Stimulated activated CD8-positive, alpha-beta memory T cell treated with anti-CD3 and anti-CD28 coated beads, Interleukin-7, amount 100 ng/mL, for 24 hours (primary cell): ENCODE results near the gene EWSR1.

Source experiments
- DNase-seq: peaks from one replicate; pipeline ENCODE4 v3.0.0-alpha.2; 2020; ENCODE audit warnings: low read depth

The EWSR1 gene

DNA sequence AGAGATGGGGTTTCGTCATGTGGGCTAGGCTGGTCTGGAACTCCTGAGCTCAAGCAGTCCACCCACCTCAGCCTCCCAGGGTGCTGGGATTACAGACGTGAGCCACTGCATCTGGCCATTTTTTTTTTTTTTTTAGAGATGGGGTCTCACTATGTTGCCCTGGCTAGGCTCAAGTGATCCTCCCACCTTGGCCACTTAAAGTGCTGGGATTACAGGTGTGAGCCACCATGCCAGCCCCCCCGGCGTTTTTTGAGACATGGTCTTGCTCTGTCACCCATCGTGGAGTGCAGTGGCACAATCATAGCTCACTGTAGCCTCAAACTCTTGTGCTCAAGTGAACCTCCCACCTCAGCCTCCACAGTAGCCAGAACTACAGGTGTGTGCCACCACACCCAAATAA is 16.8 kb upstream of the EWSR1 start:
- no peak for DNase-seq

DNA sequence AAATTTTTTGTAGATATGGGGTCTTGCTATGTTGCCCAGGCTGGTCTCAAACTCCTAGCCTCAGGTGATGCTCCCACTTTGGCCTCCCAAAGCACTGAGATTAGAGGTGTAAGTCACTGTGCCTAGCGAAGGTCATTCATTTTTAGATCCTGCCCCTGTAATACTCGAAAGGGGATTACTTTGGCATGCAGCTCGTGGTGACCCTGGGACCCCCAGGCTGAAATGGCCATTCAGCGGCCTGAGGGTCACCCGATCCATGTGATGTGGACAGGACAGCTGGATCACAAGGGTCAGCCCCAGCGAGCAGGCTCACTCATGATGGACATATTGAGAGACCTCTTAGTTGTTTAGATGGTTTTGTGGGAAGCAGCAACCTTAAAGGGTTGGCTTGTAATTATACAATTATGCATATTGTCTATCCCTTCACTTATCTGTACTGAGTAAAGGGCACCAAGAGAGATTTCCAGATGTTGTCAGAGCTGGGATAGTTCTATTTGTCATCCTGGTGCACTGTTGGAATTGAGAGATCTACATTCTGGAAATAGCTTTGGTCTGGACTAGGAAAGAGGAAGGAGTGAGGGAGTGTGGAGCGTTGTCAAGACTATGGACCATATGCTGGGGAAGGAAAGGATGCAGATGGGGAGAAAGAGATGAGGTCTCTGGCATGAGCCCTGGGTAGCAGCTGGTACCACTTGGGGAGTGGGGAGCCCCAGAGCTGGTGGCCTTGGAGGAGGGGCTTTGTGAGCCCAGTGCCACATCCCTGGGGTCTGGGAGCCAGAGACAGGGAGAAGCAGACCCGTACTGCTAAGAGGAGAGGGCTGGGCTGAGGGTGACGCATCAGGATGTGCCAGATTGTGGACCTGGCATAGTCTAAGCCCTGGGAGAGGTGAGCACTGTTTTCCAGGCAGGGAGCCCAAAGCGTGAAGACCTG is 15.8 kb upstream of the EWSR1 start:
- no peak for DNase-seq

DNA sequence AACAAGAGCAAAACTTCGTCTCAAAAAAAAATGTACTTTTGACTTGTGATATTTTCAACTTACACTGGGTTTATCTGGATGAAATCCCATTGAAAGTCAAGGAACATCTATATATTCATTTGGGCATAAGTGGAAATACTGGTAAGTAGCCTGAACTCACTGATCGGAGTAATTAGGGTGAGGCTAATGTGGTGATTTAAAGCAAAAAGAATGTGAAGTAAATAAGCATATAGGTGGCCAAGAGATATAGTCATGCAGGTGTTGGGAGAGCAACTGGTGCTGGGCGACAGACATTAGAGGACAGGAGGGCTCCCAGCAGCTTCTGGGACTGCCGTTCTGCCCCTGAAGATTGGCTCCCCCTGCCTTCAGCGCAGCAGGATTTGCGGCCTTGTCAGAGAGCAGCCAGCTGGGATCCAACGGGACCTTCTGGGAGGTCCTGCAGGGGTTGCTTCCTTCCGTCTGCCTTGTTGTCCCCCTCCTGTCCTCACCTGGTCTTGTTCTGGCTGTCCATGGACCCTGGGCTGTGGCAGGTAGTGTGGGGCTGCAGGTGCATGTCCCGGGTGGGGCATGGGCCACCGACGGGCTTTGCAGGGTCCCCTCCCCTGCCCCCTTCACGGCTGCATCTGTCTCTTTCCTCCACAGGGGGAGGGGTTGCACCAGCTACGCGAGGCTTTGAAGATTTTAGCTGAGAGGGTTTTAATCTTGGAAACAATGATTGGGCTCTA is 14.3 kb upstream of the EWSR1 start:
- no peak for DNase-seq

DNA sequence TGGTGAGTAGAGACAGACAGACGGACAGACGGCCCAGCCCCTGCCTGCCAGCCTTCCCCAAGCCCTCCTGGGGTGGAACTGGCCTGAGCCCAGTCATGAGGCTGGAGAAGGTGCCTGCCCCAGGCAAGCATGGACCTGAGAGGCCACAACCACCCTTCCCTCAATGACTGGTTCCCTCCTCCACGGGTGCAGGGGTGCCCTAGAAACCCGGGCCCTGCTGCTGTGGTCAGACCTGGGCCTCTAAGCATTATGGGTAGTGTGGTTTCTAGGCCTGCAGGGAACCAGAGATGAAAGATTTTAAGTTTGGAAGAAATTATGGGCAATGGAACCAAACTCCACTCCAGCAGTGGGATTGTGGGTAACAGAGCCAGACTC is 13.8 kb upstream of the EWSR1 start:
- DNase-seq: no peak

DNA sequence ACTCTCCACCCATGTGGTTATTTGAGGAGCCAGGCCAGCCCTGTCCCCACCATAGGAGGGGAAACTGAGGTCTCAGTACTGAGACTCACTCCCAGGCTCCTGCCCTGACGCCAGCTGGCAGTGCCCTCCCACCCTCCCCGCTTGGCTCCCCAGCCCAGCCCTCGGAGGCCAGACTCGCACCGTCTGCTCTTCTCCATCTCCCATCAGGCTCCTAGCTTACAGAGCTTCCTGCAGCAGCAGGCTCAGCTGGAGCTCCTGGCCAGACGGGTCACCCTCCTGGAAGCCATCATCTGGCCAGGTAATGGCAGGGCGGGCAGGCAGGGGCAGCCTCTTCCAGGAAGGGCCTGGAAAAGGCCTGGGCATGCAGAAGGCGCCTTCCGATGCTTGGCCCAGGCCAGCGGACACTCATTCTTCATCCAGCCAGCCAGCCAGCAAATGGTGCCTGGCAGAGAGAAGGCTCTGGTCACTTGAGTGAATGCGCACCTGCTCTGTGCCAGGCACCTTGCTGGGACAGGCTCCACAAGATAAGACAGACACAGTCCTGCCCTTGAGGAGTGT is 12.9 kb upstream of the EWSR1 start:
- no peak for DNase-seq

DNA sequence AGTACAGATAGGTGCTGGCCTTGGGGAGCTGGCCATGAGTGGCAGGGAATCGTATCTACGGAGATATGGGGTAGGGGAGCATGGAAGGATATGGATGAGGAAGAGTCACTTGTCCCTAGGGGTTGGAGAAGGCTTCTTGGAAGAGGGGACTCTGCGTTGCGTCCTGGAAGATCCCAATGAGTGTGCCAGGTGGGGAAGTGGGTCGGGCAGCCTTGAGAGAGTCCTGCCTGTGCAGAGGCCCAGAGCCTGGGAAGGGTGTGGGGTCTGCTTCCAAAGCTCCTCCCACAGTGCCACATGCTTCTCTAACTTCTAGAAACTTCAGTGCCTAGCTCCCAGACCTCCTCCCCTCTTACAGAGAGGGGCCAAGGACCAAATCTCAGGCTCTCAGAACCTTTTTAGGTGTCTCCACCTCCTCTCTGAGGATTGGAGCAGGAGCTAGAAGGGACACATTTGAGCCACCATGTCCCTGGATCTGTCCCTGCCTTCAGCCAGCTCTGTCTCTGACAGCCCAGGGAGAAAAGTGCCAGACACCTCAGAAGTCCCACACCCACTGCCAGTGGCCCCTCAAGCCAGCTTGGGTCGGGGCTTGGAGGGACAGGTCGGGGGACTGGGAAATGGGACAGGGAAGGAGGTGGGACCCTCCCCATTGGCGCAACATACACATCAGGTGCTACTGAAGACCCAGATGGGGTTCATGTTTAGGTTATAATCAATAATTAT is 11.3 kb upstream of the EWSR1 start:
- no peak for DNase-seq

DNA sequence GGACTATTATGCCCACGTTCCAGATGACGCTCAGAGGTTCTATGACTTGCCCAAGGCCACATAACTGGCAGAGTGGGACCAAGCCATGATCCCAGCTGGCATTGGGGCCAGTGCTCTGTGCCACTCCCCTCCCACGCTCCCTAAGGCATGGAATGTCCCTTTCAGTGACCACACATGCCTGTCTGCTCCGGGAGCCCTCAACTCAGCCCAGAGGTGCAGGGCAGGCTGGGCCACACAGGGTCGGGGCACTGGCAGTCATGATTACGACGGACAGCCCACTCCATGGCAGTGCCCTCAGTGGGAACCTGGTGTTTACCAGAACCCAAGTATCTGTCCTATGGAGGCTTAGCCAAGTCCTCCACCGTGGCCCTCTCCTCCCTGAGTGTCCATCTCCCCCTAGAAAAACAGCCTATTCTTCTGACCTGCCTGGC is 10.3 kb upstream of the EWSR1 start:
- DNase-seq: no peak

DNA sequence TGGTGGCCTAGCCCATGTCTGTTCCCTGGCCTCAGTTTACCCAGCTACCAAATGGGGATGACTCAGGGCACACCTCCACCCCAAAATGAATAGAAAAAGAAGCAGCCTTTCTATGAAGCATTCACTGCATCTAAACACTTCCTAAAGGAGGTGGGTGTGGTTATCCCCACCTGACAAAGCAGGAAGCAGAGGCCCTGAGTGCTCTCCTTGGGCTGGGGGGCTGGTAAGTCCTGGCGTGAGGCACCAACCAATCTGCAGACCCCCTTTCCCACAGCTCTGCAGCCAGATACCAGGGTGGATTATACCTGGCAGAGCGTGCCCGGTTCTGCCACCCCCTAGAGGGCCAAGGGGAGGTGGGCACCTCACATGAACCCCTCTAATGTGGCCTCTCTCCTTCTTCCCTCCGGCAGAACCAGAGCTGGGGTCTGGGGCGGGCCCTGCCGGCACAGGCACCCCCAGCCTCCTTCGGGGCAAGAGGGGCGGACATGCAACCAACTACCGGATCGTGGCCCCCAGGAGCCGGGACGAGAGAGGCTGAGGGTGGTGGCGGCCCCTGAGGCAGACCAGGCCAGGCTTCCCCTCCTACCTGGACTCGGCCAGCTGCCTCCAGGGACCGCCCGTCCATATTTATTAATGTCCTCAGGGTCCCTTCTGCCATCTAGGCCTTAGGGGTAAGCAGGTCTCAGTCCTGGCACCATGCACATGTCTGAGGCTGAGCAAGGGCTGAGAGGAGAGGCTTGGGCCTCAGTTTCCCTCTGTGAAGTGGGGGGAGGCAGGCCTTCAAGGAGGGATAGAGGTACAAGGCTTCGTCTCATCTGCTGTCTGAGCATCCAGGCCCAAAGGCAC is 9.4 kb upstream of the EWSR1 start:
- DNase-seq: no peak

DNA sequence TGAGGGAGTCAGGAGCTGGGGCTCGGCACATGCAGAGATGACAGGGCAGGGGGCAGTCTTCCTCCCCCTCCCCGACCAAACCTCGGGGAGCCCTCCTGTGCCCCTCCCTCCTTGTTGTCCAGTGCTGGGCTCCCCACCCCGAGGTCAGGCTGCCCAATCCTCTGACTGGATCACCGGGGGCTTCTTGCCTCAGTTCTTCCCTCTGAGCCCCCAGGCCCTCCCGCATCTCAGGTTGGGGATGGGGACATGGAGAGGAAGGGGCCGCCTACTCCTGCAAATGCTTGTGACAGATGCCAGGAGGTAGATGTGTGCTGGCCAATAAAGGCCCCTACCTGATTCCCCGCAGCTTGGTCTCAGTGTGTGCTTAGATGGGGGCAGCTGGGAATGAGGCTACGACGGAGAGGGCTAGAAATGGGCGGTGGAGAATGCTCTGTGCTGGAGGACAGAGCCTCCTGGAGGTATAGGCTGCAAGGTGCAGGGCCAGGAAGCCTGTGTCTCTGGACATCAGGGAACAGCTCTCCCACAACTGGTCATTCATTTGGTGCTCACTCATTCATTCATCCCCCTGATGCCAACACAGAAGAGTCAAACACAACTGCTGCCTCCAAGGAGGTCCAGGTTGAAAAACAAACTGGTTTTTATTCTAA is 8.7 kb upstream of the EWSR1 start:
- no peak for DNase-seq

DNA sequence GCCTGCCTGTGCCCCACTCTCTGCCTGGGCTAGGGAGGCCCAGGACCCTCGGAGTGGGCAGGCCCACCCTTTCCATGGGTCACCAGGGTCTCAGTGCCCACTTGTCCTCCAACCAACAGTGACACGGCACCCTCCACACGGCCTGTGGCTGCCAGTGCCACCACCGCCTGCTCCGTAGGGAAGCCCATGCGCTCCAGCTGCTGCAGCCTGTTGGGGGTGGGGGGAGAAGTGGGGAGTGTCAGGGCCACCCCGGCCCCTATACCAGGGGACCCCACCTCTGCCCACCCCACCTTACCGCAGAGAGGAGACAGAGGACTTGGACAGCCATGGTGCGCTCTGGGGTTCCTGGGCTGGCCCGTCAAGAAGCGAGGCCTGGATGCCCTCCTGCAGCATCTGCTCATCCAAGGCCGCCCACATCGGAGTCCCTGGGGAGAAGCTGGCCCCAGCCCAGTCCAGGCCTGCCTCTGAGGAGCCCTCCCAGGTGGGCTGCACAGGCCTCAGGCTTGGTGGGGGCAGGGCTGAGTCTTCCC is 8.0 kb upstream of the EWSR1 start:
- no peak for DNase-seq

DNA sequence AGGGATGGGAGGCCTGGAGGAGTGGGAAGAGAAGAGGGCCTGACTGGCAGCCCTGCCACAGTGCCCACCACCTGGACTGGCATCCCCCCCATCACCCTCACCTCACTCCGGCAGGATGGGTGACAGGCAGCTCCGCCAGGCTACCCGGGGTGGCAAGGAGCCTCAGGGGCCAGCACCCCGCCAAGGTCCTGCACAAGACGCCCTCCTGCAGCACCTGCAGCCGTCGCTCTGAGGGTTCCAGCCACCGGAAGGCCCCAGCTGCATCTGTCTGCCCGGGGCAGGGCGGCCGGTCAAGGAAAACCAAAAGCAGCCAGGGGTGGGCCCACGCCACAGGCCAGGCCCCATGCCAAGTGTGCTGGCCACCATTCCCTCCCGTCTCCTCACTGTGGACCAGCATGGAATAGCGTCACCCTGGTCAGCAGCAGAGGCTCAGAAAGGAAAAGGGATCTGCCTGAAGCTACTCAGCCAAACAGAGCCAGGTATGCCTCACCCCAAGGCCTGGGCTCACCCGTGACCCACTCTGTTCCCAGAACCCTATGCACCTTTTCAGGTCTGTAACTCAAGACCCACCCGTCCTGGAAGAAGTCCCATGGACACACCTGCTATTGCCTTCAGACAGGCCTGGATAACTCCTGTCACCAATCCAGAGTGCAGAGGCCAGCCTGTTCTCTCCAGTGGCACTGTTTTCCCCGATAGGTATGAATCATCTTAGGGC is 7.3 kb upstream of the EWSR1 start:
- DNase-seq: no peak

DNA sequence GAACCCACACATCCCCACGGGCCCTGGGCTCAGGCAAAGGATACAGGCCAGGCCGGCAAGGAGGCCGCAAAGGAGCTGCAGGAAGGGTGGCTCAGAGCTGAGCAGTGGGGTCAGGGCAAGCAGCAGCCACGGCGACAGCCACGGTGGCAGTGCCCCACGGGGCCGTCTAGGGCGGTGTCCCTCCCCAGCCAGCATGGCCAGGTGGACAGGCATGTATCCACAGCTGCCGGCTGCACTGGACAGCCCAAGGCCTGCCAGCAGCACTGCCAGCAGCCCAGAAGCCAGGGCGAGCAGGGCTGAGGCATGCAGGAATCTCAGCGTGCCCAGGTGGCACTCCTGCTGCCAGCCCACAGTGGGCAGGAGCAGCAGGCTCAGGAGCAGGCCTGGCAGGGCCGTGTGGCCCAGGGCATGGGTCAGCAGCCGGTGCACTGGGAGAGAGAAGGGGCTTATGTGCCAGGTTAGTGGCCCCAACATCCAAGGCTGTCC is 4.2 kb upstream of the EWSR1 start:
- no peak for DNase-seq

DNA sequence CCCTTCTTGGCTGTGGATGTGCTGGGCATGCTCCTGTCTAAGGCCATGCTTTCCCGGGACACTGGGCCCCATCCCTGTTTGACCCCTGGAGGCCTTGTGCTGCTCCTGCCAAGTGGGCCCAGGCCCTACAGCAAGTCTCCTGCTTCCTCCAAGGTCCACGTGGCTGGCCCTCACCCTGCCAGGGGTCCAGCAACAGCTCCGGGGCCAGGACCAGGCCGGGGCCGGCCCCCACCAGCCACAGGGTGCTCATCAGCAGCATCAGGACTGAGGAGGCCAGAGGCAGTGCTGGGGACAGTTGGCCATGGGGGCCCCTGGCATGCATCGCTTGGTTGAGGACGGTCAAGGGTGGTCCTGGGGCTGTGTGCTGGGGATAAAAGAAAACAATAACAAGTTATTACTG is 2.8 kb upstream of the EWSR1 start:
- DNase-seq: no peak

DNA sequence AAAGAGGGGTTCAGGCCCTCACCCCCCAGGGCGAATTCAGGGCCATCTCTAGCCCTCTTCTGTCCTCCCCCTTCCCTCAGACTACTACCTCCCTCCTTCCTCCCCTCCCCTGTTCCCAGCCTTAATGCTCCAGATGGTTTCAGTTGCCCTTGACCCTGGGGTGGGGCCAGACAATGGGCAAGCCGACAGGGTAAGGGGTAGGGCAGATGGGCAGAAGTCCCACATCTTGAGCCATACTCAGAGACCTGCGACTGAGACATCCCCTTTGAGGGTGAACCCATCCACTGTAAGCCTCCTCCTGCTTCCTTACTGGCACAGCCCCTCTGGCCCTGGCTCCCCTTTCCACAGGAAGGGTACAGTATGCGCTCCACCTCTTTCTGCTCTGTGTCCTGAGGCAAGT is 2.1 kb upstream of the EWSR1 start:
- DNase-seq: no peak

DNA sequence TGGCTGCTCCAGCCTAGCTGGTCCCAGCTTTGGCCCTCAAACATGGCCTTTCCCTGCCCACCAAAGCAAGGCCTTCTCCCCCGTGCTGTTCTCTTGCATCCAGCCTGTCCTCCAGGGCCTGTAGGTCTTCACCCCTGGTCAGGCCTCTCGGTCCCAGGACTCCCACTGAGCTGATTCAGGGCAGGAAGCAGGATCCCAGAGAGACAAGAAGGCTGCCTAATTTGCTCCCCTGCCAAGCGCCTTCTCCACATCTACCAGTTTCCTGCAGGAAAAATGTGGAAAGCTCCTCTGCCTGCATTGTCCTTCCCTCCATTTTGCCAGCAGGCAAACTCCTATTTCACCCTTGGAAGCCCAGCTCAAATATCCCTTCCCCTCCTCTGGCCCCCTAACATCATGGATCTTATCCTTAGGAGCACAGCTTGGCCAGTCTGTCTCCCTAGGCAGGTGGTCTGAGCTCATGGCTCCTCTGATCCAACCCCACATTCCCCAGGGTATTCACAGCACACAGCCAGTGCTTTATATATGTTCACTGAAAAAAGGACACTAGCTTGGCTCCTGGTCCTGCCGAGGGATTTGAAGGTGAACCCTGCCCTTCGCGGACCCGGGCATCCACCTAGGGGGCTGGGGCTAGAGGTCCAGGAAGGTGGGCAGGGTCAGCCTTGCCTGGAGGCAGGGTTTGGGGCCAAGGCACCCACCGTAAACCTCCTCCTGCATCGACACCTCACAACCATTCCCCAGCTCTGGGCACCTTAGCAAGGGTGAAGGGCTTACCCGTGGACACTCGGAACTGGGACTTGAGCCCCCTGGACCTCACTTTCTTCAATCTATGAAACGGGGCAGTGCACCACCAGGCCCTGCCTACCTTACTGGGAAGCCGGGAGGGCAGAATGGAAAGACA is 1.3 kb upstream of the EWSR1 start:
- no peak for DNase-seq

DNA sequence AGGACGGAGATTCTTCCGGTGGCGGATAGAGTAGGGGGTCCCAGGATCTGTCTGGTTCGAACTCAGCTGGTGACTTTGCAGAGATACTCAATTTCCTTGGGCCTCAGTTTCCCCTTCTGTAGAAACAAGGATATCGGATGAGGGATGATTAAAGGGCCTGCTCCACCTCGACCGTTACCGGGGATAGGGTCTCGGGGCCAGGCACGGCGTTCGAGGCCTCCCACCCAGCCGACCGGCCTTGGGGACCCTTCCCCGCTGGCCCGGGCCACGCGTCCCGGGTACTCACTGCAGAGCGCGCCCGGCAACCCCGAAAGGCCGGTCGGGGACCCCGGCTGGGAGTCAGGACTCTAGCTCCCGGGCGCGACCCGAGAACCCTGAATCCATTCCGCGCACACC is 608 bp upstream of the EWSR1 start:
- DNase-seq: no peak

DNA sequence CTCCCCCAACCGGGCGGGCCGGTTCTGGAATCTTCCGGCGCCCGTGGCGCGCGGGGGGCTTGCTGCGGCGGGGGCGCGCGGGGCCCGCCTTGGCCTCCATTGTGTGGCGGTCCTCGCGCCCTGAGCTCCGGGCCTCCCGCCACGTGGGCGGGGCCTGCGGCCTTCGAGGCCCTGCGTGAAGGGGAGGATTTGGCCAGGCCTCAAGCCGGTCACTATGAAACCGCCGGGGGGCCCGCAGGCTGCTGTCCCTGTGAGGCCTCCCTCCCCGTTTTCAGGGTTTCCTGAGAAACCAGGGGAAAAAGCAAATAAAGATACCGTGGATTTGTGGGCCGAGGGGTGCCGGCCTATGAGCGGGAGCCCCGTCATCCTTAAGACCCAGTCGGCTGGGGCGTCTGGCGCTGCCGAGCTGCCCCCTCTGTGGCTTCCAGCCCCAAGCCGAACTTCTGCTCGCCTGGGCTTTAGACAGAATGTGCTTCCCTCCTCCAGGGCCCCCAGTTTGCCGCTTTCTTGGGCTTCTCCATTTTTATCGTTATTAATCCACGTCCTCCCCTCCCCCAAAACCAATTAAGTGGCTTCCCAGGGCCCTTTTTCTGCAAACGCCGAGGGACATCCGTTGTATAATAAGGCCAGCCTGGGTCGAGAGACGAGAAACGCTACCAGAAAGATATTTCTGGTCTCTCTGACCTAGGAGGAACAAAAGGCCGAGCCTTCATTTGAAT is 602 bp downstream of the EWSR1 start:
- peak; percentile 13 for DNase-seq

DNA sequence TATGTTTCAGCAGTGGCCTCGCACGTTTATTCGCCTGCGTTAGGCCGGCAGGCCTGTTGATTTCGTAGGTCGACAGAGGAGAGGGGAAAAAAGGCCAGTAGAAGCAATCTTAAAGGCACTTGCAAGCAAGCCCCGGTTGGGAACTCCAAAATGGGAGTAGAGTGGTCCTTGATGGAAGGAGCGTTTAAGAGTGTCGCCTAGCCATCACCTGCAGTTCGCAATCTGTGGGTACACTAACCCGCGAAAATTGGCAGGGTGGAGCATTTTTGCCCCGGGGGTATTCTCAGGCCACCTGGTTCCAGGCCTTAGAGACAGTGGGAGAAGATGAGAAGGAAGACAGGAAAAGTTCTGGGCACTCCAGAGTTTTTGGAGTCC is 1.1 kb downstream of the EWSR1 start:
- no peak for DNase-seq
